Kidney epithelial cell (primary cell): ENCODE measurements around the gene C8A. TPM values are rescaled to one million over a fixed set of nuclear protein-coding genes. Genes with fewer than 3 reads are reported as not detected.

ENCODE experiments used
- DNase-seq: peaks from one replicate; pipeline ENCODE4 v3.0.0-alpha.2; 2010; ENCODE audit warnings: low read depth
- H3K27me3 ChIP-seq: 2 replicates; pipeline ENCODE4 v1.6.0; 2011; ENCODE audit warnings: low read length; ENCODE audit not compliant: control insufficient read depth, insufficient read depth
- H3K36me3 ChIP-seq: 2 replicates; pipeline ENCODE4 v1.5.1; 2011; ENCODE audit warnings: low read length; ENCODE audit not compliant: control insufficient read depth, insufficient read depth
- H3K4me3 ChIP-seq: 2 replicates; pipeline ENCODE4 v1.5.1; 2011; ENCODE audit warnings: low read depth, mild to moderate bottlenecking, control low read depth, low read length
- CTCF ChIP-seq: IDR thresholded peaks from 2 replicates; pipeline ENCODE4 v1.5.1; 2011; ENCODE audit warnings: mild to moderate bottlenecking, moderate library complexity, low read length, control low read depth, inconsistent platforms; ENCODE audit not compliant: insufficient read depth, poor library complexity, severe bottlenecking
- total RNA-seq: library from RNA; depleted of rRNA; stranded (reverse); fragments of >200 nt; gene quantifications from 2 replicates; pipeline ENCODE4 v1.2.3, GENCODE V29; 2015

C8A gene
- total RNA-seq, 1 donor from 2014 or later: not detected

GRCh38 chr1:56816909-56817308, 37.7 kb upstream of the C8A start:
- no peaks in the 10 kb centered on the region for H3K27me3 ChIP-seq
- no peak for DNase-seq
- H3K36me3 ChIP-seq: no peaks in the 10 kb centered on the region
- no peak overlapping the region for H3K4me3 ChIP-seq
- no peak for TF ChIP-seq CTCF

- no peak for DNase-seq
- TF ChIP-seq CTCF: no peak
- H3K4me3 ChIP-seq: no peak overlapping the region
- H3K27me3 ChIP-seq: no peaks in the 10 kb centered on the region
- no peaks in the 10 kb centered on the region for H3K36me3 ChIP-seq
Measured at GRCh38 chr1:56817716-56818463, 36.7 kb upstream of the C8A start.

GRCh38 chr1:56819387-56819899, 35.2 kb upstream of the C8A start, which contains the start of gene FYB2:
Gene FYB2 (minus strand): TSS chr1:56819404. CDS start chr1:56819290, 114 bp downstream.
- Histone ChIP-seq H3K36me3 (no peaks in the 10 kb centered on the region), H3K27me3 (no peaks in the 10 kb centered on the region), H3K4me3 (no peak within 1 kb of the TSS)
- DNase-seq: no peak
- TF ChIP-seq CTCF: no peak

DNA sequence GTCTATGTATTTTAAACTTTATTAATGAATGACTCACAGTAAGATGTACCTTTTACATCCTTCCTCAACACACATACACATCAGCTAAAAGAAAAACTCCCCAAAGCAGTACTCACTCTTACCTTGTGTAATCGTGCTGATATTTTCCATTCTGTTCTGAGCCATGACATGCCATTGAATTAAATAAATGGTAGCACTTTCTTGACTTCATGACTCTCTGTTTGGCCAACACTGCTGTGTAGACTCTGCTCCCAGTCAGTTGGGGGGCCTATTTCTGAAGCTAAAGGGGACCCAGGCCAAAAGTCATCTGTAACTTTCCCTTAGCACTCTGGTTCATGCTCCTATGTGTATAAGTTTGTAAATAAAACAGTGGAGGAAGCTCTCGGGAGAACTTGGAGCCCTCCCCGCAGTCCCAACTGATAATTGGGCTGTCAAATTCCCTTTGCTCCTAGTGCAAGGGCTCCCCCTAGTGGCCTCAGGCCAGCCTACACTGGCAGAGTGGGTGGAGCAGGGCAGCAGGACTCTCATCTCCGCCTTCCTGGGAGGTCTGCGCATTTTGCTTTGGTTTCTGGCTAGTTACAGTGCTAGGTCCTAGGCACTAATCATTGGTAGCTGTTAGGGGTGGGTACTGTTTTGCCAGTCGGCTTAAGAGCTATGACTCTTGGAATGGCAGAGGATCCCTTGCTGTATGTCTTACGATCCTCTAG, 33.7 kb upstream of the C8A start:
- no peak for DNase-seq
- TF ChIP-seq CTCF: peak; percentile 97
- H3K4me3 ChIP-seq: no peak overlapping the region
- no peaks in the 10 kb centered on the region for H3K36me3 ChIP-seq
- H3K27me3 ChIP-seq: no peaks in the 10 kb centered on the region

GRCh38 chr1:56821462-56821797, 33.2 kb upstream of the C8A start:
- DNase-seq: no peak
- H3K4me3 ChIP-seq: no peak overlapping the region
- no peaks in the 10 kb centered on the region for H3K27me3 ChIP-seq
- no peaks in the 10 kb centered on the region for H3K36me3 ChIP-seq
- TF ChIP-seq CTCF: no peak
